Activated T-helper 17 cell treated with anti-CD3 and anti-CD28 coated beads, Interleukin-2, amount 50 U/mL, for 72 hours (primary cell): ENCODE measurements around the gene ACR. TPM values are rescaled to one million over a fixed set of nuclear protein-coding genes. Genes with fewer than 3 reads are reported as not detected.
A peak's percentile ranks its signal among the peaks of the same experiment; 100 is the strongest.

Experiments used
- ATAC-seq: fragments of 150-1000 bp; cut with Tn5 transposase; replicated peaks from 2 replicates; pipeline ENCODE4 v1.10.0; 2021; ENCODE audit warnings: mild to moderate bottlenecking, moderate library complexity
- H3K27ac Mint-ChIP-seq: one replicate; pipeline ENCODE4 v1.8.0; 2022; ENCODE audit warnings: mixed read lengths
- H3K27me3 Mint-ChIP-seq: one replicate; pipeline ENCODE4 v1.8.0; 2022; ENCODE audit warnings: mixed read lengths
- H3K36me3 Mint-ChIP-seq: one replicate; pipeline ENCODE4 v1.8.0; 2022; ENCODE audit warnings: low read depth, mild to moderate bottlenecking, mixed read lengths
- H3K4me1 Mint-ChIP-seq: one replicate; pipeline ENCODE4 v1.8.0; 2022; ENCODE audit warnings: mixed read lengths
- H3K4me3 Mint-ChIP-seq: one replicate; pipeline ENCODE4 v1.8.0; 2022; ENCODE audit warnings: mild to moderate bottlenecking, mixed read lengths
- H3K9me3 Mint-ChIP-seq: one replicate; pipeline ENCODE4 v1.8.0; 2022; ENCODE audit warnings: mixed read lengths
- total RNA-seq, 2 donors: library from RNA; stranded (reverse); gene quantifications; one replicate each; pipeline ENCODE4 v1.2.3, GENCODE V29; 2022

Gene ACR
- total RNA-seq, 2 donors from 2014 or later: not detected

DNA sequence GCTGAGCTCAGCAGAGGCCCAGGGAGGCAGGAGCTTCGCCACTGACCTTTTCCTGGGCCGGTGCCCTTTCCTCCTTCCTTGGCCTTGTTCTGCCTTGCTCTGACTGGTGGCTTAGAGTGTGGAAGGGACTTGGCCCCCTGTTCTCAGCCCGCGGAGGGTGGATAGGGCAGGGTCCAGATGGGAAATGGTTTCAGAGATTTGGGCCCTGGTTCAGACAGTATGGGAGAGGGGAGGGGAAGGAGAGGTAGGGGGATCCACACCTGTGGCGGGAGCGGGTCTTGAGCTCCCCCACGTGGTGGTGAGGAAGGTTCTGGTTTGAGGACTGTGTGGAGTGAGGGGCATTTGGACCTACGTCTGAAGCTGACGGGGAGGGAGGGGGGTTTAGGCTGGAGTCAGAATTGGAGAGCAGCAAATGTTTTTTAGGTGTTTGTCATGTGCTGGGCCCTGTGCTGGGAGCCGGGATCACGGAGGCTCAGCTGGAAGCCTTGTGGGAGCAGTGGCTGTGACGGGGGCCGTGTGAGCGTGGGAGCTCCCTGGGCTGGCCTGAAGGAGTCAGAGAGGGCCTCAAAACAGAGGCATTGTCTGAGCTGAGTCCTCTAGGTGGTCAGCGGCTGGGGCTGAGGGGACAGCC, 38.1 kb upstream of the ACR start:
- H3K36me3 Mint-ChIP-seq: no peaks in the 10 kb centered on the region
- H3K27ac Mint-ChIP-seq: no peak overlapping the region
- no peak for ATAC-seq
- H3K9me3 Mint-ChIP-seq: no peaks in the 10 kb centered on the region
- no peaks in the 10 kb centered on the region for H3K27me3 Mint-ChIP-seq
- no peak overlapping the region for H3K4me3 Mint-ChIP-seq
- H3K4me1 Mint-ChIP-seq: peaks cover 13% of the 10 kb centered on the region

DNA sequence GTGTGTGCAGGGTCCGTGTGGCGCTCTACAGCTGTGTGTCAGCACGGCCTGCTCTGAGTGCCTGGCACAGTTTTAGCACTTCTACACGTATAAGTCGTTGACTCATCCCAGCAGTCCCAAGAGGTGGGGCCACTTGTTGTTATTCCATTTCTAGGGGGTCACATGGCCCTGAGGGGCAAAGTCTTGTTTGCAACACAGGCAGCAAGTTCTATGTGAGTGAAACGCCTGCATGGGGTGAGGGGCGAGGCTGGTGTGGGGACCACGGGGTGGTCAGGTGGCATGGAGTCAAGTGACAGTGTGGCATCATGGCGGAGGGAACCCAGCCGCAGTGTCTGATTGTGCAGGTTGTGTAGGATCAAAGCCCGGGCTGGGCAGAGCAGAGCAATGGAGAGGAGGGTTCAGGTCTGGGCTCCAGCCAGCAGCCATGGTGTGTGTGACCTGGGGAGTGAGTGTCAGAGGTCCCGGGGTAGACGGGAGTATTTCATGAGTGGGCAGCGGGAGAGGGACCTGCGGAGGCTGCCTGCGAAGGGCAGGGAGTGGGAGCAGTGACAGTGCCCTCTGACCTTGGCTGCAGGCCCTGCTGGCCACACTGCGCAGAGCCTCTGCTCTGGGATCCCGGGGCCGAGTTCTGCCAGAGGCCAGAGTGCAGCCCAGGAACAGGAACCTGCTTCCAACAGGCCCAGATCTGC, 37.5 kb upstream of the ACR start:
- Mint-ChIP-seq H3K4me1 (peaks cover 13% of the 10 kb centered on the region), H3K36me3 (no peaks in the 10 kb centered on the region), H3K27ac (no peak overlapping the region), H3K9me3 (no peaks in the 10 kb centered on the region), H3K4me3 (no peak overlapping the region), H3K27me3 (no peaks in the 10 kb centered on the region)
- ATAC-seq: no peak

DNA sequence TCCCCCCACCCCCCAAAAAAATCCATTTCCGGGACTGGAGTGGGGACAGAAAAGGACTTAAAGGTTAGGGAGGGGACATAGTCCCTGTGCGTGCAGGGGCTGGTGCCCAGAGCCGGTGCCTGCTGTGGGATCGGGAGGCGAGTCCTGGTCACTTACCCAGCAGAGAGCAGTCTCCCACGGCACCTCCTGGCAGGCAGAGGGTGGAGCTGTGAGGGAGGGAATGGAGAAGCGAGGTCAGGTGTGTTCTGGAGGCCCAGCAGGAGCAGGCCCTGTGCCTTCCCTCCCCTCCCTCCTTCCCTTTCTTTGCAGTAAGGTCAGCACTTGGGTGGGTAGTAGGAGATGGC, 37.0 kb upstream of the ACR start:
- no peaks in the 10 kb centered on the region for H3K36me3 Mint-ChIP-seq
- H3K4me1 Mint-ChIP-seq: peaks cover 13% of the 10 kb centered on the region
- no peaks in the 10 kb centered on the region for H3K9me3 Mint-ChIP-seq
- ATAC-seq: no peak
- H3K27me3 Mint-ChIP-seq: no peaks in the 10 kb centered on the region
- no peak overlapping the region for H3K4me3 Mint-ChIP-seq
- H3K27ac Mint-ChIP-seq: no peak overlapping the region

DNA sequence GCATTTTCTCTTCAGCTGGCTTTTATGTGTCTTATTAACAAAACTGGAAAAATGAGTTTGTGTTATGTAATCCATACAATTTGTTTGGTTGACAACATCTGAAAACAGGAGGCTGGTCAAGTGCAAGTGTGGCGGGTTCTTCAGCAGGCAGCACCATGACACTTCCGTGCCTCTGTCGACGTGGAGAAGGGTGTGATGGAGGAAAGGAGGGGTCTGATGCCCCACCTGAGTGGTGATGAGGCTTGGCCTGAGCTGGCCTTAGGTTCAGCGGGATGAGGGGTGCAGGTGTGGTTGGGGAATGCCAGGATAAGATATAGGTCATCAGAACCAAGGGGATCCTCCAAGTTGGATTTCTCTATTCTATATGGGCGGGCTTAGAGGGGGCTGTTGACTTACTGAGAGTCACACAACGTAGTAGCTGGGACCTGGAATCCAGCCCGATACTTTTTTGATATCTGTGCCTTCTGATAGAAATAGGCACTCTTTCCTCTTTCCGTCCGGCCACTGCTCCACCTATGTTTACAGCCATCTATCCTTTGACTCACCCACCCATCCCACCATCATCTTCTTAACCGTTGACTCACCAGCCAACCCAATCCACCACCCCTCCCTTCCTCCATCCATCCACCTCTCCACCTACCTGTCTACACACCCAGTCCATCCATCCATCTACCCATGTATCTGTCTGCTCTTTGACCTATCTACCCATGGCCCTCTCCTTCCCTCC, 36.4 kb upstream of the ACR start:
- Mint-ChIP-seq H3K9me3 (no peaks in the 10 kb centered on the region), H3K36me3 (no peaks in the 10 kb centered on the region), H3K27me3 (peaks cover 4% of the 10 kb centered on the region), H3K27ac (peak overlapping the region; percentile 2), H3K4me3 (peak overlapping the region; percentile 3), H3K4me1 (peaks cover 13% of the 10 kb centered on the region)
- no peak for ATAC-seq

DNA sequence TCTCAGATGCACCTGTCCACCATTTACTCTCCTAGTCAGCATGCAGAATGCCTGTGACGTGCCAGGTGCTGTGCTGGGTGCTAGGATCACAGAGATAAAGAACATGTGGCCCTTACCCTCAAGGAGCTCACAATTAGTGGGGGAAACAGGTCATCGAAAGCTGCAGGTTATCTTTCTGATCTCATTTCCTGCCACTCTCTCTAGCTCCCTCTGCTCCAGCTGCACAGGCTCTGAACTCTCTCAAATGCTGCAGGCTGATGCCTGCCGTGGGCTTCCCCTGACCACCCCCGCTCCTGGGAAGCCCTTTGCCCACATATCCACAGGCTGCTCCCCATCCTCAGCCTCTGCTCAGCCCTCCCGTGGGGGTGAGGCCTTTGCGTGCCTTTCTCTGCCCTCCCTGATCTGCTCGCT, 35.7 kb upstream of the ACR start:
- peaks cover 13% of the 10 kb centered on the region for H3K4me1 Mint-ChIP-seq
- peak overlapping the region; percentile 3 for H3K4me3 Mint-ChIP-seq
- no peaks in the 10 kb centered on the region for H3K9me3 Mint-ChIP-seq
- peaks cover 4% of the 10 kb centered on the region for H3K27me3 Mint-ChIP-seq
- H3K27ac Mint-ChIP-seq: peak overlapping the region; percentile 2
- peak; percentile 71 for ATAC-seq
- no peaks in the 10 kb centered on the region for H3K36me3 Mint-ChIP-seq

DNA sequence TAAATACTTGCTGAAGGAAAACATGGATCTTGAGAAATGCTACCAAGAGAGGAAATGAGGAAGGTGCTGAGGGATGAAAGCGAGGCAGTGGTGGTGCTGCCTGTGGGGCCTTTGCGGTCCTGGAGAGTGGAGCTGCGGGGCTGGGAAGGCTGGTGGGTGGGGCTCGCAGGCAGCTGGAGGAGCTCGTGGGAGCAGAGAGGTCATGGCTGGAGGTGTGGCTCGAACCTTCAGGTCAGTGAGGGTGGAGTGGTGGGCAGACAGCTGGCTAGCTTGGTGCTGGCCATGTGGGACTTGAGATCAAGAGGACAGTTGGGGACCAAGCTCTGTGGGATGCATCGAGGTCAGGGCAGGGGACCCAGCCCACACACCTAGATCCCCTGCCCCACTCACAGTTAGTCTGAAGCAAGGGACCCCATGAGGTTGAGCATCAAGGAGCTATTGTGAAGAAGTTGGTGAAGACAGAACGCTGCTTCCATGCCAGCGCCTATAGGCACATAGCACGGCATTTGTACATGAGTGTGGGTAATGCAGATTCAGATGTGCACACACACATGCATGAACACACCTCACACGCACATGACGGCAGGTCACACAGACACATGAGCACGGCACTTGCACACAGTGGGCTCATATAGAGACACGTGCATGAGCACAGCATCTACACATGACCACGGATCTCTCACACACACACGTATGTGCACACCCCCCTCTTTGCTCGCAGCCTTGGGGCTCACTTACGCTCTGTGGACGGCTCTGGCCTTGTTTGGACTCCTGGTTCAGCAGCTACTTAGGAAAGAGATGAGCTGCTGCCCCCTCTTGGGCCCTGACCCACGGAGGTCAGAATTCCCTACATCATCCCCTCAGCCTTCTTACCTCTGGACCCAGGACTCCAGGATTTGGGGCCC, 34.9 kb upstream of the ACR start:
- Mint-ChIP-seq H3K27me3 (peaks cover 4% of the 10 kb centered on the region), H3K27ac (peak overlapping the region; percentile 2), H3K9me3 (no peaks in the 10 kb centered on the region), H3K4me1 (peaks cover 13% of the 10 kb centered on the region), H3K36me3 (no peaks in the 10 kb centered on the region), H3K4me3 (peak overlapping the region; percentile 3)
- ATAC-seq: no peak

DNA sequence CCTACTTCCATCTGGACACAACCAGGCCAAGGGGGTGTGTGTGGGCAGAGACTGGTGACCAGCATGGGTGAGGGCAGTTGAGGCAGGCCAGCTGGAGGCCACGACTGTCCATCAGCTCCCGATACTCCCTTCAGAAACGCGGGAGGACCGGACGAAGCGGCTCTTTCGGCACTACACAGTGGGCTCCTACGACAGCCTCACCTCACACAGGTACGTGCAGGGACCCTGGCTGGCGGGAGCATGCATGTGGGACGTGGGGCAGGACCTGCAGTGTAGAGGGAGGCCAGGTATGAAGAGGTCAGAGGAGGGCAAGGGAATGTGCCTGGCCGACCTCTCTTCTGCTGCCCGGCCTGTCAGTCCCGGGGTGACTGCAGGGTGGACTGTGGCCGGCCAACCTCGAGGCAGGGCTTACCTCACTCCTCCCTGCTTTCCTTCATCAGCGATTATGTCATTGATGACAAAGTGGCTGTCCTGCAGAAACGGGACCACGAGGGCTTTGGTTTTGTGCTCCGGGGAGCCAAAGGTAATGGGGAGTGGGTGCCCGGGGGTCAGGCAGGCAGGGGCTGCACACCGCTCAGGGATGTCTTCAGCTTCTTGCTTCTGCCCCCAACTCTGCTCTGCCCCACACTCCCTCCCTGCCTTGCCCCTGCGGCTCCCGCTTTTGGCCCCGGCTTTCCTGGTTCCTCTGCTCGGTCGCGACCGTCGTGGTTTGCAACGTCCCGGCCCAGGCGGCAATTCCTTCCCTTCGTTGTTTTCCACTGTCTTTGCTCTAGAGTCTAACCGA, 34.1 kb upstream of the ACR start:
- ATAC-seq: no peak
- Mint-ChIP-seq H3K9me3 (no peaks in the 10 kb centered on the region), H3K4me1 (peaks cover 13% of the 10 kb centered on the region), H3K4me3 (no peak overlapping the region), H3K27ac (no peak overlapping the region), H3K36me3 (no peaks in the 10 kb centered on the region), H3K27me3 (peaks cover 7% of the 10 kb centered on the region)

DNA sequence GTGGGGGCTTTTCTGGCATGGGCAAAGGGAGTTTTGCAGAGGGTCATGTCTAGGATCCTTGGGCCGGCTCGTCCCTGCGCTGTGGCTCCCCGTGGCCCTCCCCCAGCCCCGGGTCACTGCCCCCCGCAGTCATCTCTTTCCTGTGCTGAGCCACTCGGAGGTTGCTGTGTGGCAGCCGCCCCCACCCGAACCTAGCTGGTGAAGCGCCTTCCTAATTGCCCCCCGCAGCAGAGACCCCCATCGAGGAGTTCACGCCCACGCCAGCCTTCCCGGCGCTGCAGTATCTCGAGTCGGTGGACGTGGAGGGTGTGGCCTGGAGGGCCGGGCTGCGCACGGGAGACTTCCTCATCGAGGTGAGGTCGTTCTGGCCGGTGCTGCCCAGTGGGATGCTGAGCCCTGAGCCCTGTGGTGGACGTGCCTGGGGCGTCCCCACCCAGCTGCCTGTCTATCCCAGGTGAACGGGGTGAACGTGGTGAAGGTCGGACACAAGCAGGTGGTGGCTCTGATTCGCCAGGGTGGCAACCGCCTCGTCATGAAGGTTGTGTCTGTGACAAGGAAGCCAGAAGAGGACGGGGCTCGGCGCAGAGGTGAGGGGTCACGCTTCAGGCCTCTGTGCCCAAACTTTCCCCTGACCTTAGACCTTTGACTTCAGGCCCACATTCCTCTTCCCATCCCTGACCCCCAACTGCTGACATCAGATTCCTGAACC, 33.3 kb upstream of the ACR start:
- Mint-ChIP-seq H3K27ac (no peak overlapping the region), H3K27me3 (peaks cover 7% of the 10 kb centered on the region), H3K4me1 (peaks cover 13% of the 10 kb centered on the region), H3K9me3 (no peaks in the 10 kb centered on the region), H3K36me3 (no peaks in the 10 kb centered on the region), H3K4me3 (no peak overlapping the region)
- ATAC-seq: no peak

DNA sequence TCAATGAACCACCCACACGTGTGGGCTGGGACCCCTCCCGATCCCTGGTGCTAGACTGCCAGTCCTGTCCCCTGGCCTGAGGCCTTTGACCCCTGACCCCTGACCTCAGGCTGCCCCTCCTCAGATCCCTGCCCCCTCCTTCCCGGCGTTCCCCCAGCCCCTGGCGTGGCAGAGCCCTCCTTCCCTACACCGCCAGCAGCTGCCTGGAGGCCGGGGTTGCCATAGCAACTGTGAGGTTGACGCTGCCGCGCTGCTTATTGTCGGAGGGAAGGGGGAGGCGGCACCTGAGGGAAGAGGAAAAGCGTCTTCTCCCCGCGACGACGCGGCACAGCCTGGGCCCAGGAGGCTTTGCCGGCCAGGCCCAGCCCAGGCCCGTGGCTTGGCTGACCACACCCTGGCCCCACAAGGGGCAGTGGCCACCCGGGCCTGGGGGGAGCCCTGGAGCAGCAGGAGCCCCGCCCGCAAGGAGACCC, 32.7 kb upstream of the ACR start:
- H3K4me1 Mint-ChIP-seq: peaks cover 13% of the 10 kb centered on the region
- H3K4me3 Mint-ChIP-seq: no peak overlapping the region
- H3K9me3 Mint-ChIP-seq: no peaks in the 10 kb centered on the region
- H3K36me3 Mint-ChIP-seq: no peaks in the 10 kb centered on the region
- H3K27me3 Mint-ChIP-seq: peaks cover 7% of the 10 kb centered on the region
- ATAC-seq: no peak
- no peak overlapping the region for H3K27ac Mint-ChIP-seq

DNA sequence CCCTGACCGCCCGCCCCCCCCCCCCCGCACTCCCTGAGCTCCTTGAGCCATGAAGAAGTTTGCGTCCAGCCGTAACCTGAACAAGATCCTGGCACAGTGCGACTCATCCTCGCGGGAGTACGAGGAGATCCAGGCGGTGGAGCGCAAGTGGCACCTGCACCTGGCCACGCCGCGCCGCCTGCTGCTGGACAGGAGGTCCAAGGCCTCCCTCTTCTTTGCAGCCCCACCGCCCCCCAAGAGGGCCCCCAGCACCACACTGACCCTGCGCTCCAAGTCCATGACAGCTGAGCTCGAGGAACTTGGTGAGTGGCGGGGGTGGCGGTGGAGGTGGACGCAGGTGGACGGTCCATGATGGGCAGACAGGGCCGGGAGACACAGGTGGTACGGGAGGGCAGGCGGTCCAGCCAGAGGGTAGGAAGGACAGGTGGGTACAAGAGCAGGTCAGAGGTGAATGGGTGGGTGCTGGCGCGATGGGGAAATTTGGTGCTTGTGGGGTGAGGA, 32.1 kb upstream of the ACR start:
- H3K27me3 Mint-ChIP-seq: peaks cover 10% of the 10 kb centered on the region
- peaks cover 17% of the 10 kb centered on the region for H3K4me1 Mint-ChIP-seq
- no peak overlapping the region for H3K4me3 Mint-ChIP-seq
- H3K36me3 Mint-ChIP-seq: no peaks in the 10 kb centered on the region
- no peak overlapping the region for H3K27ac Mint-ChIP-seq
- no peak for ATAC-seq
- H3K9me3 Mint-ChIP-seq: no peaks in the 10 kb centered on the region

DNA sequence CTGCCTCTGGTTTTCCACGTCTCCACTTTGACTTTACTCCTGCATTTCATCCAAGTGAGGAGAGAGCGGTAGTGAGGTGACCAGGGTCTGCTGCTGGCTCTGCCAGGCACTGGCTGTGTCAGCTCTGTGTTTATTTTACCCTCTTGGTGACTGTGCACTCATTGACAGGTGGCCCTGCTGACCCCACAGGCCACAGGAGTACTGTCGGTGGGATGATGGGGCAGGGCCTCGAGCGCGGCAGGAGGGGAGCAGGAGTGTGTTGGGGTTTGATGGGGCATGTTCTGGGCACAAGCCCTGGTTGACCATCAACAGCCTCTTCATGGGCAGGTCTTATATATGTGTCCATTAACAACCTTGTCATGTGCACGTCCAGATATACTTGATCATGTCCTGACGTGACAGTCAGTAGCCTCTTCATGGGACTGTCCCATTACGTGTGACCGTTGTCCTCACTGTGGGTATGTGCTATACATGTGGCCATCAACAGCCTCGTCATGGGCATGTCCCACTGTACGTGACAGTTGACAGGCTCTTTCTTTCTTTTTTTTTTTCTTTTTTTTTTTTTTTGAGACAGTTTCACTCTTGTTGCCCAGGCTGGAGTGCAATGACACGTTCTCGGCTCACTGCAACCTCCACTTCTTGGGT, 31.4 kb upstream of the ACR start:
- no peaks in the 10 kb centered on the region for H3K9me3 Mint-ChIP-seq
- peaks cover 11% of the 10 kb centered on the region for H3K27me3 Mint-ChIP-seq
- H3K27ac Mint-ChIP-seq: no peak overlapping the region
- ATAC-seq: no peak
- peaks cover 18% of the 10 kb centered on the region for H3K4me1 Mint-ChIP-seq
- H3K4me3 Mint-ChIP-seq: no peak overlapping the region
- H3K36me3 Mint-ChIP-seq: no peaks in the 10 kb centered on the region

DNA sequence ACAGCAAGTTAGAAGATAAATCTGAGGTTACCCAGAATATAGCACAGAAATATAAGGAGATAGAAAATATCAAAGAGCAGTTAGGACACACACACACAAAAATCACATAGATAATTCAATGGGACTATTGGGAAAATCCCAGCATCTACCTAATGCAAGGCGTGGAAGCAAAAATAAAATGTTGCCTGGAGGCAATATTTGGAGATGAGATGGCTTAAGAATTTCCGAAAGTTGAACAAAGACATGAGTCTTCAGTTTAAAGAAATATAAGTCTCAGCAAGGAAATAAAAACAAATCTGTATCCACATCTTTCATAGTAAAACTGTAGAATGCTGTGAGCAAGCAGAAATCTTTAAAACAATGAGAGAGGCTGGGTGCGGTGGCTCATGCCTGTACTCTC, 29.5 kb upstream of the ACR start:
- Mint-ChIP-seq H3K9me3 (no peaks in the 10 kb centered on the region), H3K4me1 (peaks cover 6% of the 10 kb centered on the region), H3K27ac (no peak overlapping the region), H3K27me3 (peaks cover 11% of the 10 kb centered on the region), H3K4me3 (no peak overlapping the region), H3K36me3 (no peaks in the 10 kb centered on the region)
- ATAC-seq: no peak

DNA sequence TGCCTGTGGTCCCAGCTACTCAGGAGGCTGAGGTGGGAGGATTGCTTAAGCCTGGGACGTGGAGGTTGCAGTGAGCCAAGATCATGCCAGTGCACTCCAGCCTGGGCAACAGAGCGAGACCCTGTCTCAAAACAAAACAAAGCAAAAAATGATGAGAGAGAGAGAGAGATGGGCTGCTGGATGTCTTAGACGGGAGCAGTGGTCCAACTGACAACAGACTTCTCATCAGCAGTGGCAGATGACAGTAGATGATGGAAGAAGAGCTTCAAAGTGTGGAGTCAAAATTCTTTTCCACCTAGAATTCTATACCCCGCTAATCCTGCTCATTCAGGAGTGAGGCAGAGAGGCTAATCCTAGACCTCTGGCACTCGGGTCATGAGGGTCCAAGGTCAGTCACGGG, 29.0 kb upstream of the ACR start:
- peaks cover 11% of the 10 kb centered on the region for H3K27me3 Mint-ChIP-seq
- H3K9me3 Mint-ChIP-seq: no peaks in the 10 kb centered on the region
- H3K4me3 Mint-ChIP-seq: no peak overlapping the region
- H3K4me1 Mint-ChIP-seq: peaks cover 6% of the 10 kb centered on the region
- no peak for ATAC-seq
- H3K36me3 Mint-ChIP-seq: no peaks in the 10 kb centered on the region
- H3K27ac Mint-ChIP-seq: no peak overlapping the region
